HK-2 (cell line): ENCODE data around the gene MAP2K7.

Experiments
- DNase-seq: peaks from one replicate; pipeline ENCODE4 v3.0.0-alpha.2; 2018; ENCODE audit not compliant: unreplicated experiment

Gene MAP2K7

DNA sequence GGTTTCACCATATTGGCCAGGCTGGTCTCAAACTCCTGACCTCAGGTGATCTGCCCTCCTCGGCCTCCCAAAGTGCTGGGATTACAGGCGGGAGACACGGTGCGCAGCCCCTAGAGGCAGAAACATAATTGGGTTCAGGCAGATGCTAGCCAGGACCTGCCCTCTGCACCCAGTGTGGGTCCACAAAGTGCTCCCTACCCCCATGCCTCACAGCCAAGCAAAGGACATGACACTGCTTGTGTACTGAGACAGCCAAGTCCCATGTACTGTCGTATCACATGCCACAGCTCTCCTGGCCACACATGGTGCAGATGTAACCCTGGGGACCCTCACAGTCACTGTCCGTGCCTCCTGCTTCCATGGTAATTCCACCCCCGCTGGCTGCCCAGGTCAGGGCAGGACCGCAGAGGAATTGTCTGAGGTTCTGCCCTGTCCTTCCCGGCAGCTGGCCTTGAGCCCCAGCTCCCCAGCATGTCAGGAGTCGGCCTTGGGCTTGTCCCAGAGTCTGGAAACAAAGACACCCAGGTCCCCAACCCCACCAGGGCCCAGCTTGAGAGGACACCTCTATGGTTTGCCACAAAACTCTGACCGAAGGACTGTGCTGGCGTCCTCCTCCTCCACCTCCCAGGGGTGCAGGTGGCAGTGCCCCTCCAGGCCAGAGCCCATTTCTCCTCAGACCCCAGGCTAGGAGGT lies 37.1 kb upstream of the MAP2K7 start:
- no peak for DNase-seq

DNA sequence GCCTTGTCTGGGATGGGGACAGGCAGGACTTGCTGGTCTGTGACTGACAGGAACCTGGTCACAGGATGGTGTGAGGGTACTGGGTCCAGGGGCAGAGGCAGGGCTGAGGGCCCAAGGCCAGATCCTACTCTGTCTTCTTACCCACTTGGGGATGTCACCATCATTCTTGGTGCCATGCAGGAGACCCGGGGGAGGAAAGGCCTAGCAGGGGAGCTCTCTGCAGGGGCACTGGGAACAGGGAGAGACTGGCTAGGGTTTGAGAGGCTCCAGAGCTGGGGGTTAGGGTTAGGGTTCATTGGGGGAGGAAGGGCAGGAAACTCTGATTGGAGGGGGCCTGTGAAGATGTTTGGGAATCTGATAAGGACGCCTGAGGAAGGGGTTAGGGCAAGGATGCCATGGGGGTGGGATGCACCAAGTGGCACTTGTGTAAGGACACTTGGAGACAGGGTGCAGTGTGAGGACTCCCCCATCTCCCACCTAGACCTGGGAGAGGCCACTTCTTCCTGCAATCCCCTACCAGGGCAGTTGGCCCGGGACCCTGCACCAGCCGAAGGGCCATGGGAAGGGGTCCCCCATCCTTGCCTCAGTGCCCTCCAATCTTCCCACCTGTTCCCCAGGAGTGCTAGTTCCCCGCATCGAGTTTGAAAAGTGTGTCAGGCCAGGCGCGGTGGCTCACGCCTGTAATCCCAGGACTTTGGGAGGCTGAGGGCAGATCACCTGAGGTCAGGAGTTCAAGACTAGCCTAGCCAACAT lies 36.4 kb upstream of the MAP2K7 start:
- no peak for DNase-seq

DNA sequence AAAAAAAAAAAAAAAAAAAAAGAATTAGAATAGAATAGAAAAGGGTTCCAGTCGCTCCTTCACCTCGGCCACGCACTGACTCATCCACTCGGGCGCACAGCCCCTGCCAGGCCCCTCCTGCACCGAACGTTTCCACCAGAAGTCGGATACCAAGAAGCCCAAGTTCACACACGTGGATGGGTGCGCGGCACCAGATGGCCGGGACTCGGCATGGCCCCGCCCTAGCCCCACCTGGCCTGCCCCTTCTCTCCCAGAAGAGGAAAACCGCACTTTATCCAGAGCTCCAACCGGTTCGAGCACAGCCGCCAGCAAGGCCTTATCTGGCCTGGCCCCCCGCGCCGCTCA lies 35.4 kb upstream of the MAP2K7 start:
- DNase-seq, result no peak

DNA sequence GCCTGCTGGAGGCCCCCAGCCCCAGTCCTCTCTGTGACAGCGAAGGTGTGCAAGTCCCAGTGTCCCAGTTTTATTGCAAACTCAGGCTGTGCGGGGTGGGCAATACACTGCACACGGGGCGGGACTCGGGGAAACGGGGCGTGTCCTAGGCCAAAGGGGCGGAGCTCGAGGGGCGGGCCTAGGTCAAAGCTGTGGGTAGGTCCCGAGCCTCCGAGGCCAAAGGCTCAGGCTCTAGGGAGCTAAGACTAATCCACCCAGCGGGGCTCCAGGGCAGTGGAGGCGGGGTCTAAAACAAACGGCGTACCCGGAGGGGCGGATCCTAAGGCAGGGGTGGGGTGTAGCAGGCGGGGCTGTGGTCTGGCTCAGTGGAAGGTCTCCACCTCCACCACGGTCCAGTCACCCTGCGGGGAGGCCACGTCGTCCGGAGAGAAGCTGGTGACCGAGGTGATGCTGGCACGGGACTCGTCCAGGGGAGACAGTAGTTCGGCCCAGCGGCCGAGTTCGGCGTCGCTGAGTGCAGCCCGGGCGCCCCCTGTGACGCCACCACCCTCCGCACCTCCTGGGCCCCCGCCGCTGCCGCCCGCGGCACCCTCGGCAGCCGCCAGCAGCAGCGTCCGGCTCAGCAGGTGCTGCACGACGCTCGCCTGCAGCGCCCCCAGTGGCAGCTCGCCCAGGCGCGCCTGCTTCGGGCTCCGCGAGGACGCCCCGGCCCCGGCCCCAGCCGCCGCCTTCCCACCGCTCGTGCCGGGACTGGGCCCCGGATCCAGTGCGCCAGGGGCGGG lies 34.8 kb upstream of the MAP2K7 start:
- peak; percentile 77 for DNase-seq

DNA sequence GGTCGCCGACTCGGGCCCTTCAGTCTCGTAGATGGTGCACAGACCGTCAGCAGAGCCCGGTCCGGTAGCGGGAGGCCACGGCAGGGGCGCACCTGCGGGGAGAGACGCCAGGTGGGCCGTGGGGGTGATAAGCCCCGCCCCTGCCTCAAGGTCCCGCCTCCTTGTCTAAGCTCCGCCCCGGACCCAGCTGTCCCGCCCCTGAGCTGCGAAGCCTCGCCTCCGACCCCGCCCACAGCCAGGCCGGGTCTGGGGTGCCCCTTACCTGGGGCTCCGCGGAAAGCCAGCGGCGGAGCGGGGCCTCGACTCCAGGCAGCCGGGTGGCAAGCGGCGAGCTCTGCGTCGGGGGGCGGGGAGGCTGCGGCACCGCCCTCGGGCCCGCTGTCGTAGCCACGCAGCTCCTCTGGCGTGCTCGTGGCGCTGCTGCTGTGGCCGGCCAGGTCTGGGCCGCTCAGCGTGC lies 34.2 kb upstream of the MAP2K7 start:
- DNase-seq, result peak; percentile 76

DNA sequence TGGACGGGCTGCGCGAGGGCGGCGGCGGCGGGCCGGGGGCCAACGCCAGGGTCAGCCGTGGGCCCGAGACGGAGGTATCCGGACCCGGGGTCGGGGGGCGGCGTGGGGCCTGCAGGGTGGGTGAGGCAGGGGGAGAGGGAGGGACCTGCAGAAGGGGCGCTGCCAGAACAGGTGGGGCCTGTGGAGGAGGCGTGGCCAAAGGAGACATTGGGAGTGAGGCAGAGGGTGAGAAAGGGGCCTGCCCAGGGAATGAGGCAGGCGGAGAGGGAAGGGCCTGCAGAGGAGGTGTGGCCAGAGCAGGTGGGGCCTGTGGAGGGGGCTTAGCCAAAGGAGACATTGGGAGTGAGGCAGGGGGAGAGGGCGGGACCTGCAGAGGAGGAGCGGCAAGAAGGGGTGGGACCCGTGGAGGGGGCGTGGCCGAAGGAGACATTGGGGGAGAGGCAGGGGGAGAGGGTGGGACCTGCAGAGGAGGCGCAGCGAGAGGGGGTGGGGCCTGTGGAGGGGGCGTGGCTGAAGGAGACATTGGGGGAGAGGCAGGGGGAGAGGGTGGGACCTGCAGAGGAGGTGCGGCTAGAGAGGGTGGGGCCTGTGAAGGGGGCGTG lies 33.7 kb upstream of the MAP2K7 start:
- peak; percentile 69 for DNase-seq

DNA sequence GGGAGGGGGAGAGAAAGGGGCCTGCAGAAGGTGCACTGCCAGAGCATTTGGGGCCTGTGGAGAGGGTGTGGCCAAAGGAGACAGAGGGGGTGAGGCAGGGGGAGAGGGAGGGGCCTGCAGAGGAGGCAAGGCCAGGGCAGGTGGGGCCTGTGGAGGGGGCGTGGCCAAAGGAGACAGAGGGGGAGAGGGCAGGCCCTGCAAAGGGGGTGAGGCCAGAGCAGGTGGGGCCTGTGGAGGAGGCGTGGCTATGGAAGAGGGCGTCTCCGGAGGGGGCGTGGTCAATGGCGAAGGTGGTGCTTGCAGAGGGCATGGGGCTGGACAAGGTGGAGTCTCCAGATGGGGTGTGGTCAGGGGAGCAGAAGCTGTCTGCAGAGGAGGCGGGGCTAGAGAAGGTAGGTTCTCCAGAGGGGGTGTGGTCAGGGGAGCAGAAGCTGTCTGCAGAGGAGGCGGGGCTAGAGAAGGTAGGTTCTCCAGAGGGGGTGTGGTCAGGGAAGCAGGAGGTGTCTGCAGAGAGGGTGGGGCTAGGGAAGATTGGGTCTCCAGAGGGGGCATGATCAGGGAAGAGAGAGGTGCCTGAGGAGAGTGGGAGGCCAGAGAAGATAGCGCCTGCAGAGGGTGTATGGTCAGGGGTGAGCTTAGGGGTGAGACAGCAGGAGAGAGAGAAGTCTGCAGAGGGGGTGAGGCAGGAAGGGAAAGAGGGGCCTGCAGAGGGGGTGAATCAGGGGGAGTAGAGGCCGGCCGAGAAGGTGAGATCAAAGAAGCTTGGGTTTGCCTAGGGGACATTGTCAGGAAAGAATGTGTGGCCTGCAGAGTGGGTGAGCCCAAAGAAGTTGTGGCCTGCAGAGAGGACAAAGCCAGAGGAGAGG lies 32.9 kb upstream of the MAP2K7 start:
- DNase-seq, result peak; percentile 79

DNA sequence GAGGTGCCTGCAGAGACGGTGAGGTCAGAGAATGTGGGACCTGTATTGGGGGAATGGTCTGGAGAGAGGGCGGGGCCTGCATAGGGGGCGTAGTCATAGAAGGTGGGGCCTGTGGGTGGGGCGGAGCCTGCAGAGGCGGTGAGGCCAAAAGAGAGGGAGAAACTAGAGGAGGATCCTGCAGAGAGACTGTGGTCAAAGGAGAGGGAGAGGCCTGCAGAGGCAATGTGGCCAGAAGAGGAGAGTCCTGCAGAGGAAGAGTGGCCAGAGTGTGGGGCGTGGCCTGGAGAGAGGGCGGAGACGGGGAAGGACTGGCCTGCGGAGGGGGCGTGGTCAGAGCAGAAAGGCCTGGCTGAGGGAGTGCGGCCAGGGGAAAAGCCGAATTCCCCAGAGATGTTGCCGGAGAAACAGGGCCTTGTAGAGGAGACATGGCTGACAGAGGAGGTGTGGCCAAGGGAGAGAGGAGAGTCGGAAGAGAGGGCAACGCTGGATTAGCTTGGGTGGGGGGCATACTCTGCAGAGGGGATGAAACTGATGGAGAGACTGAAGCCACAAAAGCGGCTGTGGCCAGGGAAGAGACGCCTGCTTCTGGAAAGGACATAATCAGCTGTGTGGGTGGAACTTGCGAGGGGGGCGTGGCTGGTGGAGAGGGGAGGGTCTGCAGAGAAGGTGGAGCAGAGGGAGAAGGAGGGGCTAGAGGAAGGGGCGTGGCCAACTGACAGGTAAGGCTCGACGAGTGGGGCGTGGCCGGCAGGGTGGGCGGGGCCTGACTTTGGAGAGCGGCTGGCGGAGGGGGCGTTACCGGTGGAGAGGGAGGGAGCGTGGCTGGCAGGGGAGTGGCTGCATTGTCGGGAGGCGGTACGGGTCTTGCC lies 32.0 kb upstream of the MAP2K7 start:
- peak; percentile 96 for DNase-seq

DNA sequence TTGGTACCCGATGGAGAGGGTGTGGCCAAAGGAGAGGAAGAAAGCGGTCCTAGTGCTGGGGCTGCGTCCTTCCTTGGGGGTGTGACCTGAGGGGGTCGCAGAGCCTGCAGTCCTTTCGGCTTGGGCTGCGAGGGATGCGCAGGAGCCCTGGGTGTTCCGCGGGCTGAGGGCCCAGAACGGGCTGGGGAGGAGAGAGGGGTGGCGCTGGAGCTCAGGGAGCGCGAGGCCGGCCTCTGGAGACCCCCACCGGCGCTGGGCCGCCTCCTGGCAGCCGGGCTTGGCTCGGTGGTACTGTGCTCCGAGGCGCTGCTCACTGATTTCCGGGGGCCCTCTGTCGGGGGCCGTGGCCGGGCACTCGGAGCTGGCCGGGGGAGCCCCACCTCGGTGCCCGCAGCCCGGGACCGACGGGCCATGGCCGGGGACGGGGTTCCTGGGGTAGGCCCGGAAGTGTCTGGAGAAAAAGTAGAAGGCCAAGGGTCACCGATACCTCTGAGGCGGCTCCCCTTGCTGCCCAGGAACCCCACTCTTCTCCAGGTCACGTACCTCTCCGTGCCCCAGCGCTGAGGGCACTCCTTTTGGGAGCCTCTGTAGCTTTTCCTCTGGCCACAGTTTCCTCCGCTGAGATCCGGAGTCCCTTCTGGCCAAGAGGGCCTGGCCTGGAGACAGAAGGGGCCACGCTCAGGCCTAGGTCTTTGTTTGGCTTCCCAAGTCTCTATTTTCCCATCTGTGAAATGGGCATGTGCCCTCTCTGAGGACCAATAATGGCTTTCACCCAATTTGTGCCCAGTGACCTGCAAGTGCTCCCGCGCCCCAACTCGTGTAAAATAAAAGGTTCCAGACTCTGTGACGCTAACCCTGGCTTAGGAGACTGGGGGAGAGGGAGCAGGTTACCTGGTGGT lies 31.1 kb upstream of the MAP2K7 start:
- no peak for DNase-seq

DNA sequence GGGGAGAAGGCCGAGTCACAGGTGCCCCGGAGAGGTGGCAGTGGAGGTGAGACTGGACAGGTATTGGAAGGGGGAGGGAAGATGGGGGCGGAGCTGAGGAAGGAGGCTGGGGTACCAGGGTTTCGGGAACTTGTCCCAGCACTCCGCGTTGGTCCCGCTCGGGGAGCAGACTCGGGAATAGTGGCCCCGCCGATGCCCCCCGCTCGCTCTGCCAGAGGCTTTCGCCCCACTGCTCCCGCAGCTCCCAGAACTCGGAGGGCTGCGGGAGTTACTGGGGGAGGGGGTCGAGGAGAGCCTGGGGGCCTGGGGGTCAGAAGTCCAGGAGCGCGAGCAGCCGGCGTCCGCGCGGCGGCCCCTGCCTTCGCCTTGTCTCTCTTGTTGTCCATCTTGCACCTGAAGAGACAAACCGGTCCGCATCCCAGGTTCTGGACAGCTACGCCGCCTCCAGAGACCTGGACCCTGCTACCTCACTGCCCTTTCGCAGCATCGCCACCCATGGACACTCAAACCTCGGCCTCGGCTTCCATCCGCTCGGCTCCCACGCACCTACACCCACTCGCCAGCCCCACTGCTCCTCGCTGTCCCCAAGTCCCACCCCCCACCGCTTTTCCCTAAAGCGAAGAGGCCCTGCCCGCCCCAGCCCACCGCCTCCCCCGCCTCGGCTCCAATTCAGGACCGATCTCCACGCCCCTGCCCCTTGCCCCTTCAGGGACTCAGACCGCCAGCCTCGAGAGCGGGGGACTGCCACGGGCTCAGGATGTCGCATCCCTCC lies 30.2 kb upstream of the MAP2K7 start:
- DNase-seq, result no peak

DNA sequence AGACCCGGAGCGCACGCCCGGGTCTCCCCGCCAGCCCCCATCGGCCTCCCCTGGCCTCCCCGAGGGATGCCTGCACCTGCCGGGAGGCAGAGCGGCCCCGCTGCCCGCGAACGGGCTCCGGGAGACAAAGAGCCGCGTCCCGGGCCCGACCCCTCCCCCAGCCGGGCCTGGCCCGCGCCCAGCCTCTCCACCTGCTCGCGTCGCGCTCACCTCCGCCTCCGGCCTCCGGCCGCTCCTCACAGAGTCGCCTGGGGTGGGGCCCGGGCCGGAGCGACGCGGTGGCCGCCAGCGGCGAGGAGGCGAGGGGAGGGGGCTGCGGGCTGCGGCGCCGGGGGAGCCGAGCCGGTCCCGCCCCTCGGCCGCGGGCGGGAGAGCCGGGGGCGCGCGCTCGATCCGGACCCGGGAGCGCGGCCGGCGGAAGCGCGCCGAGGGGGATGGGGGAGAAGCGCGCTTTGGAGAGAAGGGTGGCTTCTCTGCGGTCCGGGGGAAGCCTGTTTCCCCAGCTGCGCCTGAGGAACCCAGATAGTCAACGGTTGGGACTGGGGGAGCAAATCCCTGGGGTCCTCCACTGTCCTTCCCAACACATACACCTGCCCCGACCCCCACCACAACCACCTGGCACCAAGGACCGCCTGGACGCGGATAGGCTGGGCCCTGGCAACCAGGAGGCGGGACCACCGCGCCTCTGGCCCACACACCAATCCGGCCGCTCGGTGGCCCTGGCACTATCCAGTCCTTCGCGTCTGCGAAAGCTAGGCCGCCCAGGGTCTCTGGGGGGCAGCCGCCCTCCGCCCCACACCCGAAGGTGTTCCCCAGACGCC lies 29.4 kb upstream of the MAP2K7 start, which contains the start of gene PRR36:
TSS of gene PRR36 (minus strand) at position 315 of the 821 bp plus-strand sequence. CDS start 701 bp downstream, outside the sequence.
- peak; percentile 65 for DNase-seq

DNA sequence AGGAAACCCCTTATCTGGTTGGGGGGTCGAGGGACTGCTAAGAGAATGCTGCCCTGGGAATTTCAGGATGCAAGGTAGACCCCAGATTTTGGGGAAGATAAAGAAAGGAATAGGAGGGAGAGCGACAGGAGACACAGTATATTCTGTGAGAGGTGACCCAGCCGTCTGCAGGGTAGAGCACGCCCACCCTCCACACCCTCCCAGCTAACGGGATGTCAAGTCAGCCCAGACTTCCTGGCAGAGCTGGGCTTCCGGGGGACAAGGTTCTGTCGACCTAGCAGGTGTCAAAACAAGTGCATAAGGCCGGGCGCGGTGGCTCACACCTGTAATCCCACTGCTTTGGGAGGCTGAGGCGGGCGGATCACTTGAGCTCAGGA lies 28.8 kb upstream of the MAP2K7 start:
- DNase-seq, result no peak

DNA sequence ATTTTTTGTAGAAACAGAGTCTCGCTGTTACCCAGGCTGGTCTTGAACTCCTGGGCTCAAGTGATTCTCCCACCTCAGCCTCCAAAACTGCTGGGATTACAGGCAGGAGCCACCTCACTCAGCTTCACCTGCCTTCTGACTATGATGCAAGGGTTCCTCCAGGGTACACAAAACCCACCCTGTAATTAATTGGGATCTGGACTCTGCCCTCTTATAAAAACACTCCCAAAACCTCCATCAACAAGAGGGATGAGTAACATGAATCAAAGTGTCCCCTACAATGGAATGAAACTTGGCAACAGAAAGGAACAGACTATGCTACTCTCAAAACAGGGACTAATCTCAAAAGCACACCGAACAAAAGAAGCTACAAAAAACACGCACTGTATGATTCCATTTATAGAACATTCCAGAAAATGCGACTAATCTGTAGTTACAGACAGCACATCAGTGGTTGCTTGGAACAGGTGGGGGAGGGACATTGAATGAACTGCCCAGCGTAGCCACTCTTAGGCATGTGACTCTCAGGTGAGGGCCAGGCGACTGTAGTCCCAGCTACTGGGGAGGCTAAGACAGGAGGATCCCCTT lies 26.3 kb upstream of the MAP2K7 start:
- DNase-seq, result no peak

DNA sequence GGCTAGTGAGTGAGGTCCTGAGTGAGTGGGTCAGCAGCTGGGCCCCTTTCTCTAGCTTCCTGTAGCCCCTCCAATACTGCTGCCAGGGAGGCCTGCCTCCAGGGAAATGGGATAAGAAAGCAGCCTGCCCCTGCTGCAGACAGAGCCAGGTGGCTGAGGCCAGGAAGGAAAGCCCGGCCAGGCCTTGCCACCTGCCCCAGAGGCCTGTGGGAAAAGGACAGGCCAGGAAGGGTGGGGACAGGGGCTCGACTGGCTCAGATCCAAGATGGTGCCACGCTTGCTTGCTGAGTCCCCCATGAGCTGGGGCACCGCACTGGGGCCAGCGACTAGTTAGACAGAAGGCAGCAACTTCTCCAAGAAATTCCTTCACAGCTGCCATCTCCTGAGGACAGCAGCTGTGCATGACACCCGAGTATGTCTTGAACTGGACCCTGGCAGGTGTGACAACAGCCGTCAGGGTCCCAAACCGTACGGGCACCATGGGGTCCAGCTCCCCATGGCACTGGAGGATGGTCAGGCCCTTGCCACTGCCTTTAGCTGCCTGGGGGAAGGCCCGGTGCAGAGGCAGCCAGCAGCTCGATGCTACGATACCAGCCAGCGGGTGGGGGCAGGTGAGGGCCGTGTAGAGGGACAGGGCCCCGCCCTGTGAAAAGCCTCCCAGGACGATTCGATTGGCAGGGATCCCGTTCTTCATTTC lies 24.4 kb upstream of the MAP2K7 start:
- no peak for DNase-seq

DNA sequence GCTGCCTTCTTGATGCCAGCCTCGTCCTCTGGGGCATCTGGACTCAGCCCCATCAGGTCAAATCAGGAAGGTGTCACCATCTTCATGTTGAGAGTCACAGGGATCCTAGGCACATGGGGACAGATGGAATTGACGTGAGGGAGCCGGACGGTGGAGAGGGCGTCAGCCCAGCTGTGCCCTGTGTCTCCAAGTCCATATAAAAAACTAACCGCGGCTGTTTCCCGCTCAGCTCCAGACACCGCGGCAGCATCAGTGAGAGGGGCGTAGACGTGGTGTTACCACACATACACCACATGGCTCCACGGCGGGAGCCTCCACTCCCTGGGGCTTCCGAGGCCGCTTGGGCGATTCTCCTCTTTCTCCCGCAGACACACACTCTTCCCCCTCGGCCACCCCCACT lies 23.8 kb upstream of the MAP2K7 start:
- DNase-seq, result no peak

DNA sequence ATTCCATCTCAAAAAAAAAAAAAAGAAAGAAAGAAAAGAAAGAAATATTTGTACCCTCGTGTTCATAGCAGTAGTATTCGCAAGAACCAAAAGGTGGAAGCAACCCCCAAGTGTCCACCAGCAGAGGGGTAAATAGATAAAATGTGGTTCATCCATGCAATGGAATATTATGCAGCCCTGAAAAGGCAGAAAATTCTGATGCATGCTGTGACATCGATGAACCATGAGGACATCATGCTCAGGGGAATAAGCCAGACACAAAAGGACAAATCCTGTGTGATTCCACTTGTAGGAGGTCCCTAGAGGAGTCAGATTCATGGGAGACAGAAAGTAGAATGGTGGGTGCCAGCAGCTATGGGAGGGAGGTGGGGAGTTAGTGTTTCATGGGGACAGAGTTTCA lies 21.8 kb upstream of the MAP2K7 start:
- DNase-seq, result no peak

DNA sequence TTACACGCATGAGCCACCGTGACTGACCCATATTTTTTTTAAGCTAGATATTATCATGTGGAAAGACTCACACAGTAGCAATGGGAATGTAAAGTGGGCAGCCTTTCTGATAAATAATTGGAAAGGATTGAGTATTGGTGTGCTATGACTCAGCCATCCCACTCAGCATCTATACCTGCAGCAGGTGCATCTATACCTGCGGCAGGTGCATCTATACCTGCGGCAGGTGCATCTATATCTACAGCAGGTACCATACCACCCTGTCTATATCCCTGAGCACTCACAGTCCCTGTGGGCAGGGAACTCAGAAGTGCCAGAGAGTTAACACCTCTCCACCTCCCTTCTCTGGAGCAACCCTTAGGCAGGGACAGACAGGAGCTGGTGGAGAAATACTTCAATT lies 20.6 kb upstream of the MAP2K7 start:
- DNase-seq, result no peak
